Stimulated activated CD4-positive, alpha-beta T cell treated with anti-CD3 and anti-CD28 coated beads, Interleukin-1b, Interleukin-23, amount 100 ng/mL, for 48 hours (primary cell): ENCODE data around the gene SH3BGR.
"Not testable (repeated sequence)": the region's sequence is repeated elsewhere in the genome, so short reads cannot be mapped to it uniquely, and the experiment has no call there.

Experiments used
- DNase-seq: peaks from one replicate; pipeline ENCODE4 v3.0.0-alpha.2; 2020

The SH3BGR gene

DNA sequence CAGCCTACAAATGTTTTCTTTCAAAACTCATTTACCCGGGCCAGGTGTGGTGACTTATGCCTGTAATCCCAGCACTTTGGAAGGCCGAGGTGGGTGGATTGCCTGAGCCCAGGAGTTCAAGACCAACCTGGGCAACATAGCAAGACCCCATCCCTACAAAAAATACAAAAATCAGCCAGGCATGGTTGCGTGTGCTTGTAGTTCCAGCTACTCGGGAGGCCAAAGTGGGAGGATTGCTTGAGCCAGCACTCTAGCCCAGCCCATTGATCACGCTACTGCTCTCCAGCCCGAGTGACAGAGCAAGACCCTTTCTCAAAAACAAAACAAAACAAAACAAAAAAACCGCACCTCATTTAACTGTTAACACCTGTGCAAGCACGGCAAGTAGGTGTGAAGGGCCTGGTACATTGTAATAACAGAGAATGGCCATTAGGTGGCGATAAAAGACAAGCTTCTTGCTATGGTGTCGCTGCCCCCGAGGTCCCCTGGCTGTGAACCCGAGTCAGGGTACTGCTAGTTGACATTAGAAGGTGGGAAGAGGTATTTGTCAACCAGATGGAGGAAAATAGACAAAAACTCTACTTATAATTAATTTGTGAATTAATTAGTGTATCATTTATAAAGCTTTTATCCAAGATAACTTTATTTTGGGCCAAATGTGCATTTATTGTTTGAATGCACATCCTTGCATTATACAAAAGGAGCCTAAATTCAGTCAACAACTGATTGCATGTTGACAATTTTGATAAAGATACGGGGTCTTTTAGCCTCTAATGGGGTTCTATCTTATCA, 66.5 kb downstream of the SH3BGR start:
- peak; percentile 40 for DNase-seq

DNA sequence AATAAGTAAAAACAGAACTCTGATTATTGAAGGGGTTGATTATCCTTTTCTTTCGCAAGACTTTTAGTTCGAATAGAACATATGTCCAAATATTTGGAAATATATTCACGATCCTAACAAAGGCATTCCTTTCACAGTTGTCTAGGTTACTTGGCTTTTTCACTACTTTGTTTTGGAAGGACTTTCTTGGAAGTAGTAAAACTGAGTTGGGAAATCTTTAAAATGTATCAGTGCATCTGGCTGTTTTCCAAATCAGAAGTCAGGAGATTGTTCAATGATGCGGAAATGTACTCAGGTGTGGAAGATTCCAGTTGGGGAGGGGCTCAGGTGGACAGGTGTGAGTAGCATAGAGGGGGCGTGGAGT, 67.1 kb downstream of the SH3BGR start:
- no peak for DNase-seq

DNA sequence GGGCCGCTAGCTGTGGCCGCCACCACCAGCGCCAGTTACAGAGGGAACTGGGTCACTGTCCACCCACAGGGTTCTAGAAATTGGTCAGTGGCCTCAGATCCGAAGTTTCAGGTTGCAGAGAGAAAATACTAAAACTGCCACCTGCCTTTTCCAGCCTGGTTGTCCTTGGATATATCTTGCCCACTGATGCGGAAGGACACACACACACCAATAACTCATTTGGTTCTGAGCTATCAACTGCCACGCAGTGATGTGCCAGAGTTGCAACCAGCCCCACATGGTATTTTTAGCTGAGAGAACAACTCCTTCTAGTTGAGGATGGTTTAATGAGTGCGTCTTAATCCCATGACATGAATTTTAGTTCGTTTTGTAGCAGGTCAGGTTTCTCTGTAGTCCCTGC, 68.1 kb downstream of the SH3BGR start:
- no peak for DNase-seq

DNA sequence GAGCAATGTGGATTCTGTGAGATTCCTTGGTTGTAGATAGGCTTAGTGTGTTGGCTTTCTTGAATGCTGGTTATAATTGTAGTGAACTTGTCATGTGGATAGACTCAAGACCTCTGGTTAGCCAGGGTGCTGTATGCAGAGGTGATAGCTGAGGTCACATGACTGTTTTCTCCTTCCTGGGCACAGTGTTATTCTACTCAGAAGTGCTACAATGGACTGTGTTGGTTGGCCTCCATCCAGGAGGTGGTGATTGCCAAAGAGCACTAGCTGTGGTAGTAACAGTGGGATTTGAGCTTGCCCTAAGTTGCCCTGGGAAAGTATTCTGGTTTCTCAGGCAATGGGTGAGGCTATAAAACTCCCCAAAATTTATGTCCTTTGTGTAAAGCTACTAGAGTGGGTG, 71.6 kb downstream of the SH3BGR start:
- no peak for DNase-seq

DNA sequence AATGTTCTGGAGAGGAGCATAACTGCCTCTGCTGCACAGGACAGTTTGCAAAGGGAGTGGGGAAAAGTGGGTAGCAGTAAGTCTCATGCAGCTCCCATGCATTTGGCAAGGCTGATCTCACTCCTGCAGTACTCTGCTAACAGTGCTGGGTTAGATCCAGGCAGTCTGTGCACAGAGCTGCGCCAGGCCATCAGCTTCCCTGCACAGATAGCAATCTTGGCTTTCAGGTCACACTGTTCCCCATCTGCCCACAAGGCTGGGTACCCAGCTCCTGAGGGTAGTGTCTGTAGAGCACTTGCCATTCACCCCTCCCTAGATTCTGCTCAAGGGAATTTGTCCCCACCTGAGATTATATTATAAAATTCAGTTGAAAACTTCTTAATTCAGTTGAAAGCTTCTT, 72.1 kb downstream of the SH3BGR start:
- no peak for DNase-seq

DNA sequence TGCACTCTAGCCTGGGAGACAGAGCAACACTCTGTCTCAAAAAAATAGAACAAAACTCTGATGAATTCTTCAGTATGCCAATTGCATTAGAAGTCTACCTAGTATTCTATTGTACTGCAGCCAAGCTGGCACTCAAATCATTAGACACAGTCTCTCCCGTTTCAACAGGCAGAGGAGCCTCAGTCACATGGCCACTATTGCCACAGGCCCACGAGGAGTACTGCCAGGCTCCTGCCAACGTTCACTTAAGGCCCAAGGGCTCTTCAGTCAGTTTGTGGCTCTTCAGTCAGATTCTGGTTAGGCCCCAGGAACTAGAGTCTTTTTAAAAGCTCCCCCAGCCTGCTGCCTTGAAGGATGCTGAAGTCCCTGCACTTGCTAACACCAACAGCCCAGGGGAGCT, 73.4 kb downstream of the SH3BGR start:
- DNase-seq = no peak

DNA sequence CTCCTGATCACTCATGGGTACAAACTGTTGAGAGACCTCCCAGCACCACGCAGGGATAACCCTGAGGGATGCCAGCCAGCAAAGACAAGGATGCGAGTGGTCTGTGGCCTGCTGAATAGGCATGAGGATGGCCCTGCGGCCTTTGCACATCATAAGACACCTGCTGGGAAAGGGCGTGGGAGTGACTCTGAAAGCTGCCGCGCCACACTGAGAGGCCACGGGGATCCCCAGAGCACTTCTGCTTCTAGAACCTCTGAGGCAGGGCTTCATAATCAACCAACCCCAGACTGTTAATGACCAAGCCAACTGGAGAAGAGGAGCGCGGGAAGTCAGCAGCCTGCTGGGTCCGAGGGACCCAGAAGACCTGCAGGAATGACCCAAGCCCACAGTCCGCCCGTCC, 73.8 kb downstream of the SH3BGR start:
- DNase-seq = no peak

DNA sequence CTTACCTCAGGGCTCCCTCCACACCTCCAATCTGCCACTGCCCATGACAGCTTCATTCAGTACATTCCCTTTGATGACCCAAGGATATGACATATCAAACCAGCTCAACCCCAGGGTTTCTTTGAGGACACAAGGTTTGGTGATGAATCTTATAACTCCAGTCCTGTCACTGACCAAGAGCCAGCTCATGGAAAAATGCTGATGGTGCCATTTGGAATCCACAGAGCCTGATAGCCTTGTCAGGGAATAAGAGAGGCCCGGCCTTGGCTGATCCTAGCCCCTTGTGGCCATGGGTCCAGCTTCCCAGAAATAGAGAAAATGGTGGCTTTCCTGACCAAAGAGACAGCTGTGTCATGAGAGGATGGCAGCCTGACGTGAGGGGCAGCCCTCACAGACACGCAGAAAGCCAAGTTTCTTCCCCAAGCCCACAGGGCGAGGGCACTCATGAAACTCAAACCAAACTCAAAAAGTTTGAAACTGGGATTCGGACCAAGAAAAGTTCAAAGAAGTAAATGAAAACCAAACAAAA, 75.4 kb downstream of the SH3BGR start:
- no peak for DNase-seq

DNA sequence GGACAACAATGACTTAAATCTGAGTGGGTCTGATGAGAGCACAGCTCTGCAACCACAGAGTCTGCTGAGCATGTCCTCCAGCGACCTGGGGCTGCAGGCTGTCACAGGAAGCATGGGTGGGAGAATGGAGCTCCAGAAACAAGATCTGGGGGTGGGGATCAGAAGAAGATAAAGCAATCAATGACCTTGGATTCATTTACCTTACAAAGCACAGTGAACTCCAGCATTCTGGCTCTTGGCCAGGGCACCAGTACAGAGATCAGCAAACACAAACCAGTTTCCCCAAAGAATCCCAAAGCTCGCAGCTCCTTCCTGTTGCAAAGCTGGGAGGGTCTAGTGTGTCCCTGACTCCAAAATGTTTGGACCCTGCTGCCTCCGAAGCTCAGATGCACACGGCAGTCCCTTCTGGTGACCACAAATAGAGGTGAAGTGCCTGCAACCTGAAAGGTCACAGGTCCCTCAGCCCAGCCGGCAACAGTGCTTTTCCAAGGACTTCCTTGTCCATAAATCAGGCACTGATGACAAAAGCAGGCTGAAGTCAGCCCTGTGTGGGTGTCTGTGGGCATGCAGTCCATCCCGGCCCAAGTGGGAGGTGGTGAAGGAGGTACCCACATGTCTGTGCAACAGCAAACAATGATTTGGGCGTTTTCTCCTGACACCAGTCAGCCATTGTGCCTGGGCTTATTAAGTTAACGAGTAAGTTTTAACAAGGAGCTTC, 76.1 kb downstream of the SH3BGR start:
- no peak for DNase-seq

DNA sequence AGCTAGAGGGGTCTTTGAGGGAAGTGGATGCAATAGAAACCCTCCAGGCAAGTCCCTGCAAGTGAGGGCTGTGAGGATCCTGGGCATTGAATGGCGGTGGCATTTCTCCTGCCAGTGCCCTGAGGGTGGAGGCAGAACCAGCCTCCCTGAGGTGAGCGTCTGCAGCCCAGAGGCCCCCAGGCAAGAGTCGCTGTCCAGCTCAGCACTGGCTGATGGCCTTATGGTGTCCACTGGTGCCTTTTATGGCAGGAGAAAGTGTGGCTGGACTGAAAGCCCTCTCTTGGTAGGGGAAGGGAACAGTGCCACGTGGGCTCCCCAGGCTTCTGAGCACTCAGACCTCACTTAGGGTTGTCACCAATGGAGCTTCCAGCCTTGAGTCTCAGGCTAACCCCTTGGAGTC, 77.3 kb downstream of the SH3BGR start:
- no peak for DNase-seq

DNA sequence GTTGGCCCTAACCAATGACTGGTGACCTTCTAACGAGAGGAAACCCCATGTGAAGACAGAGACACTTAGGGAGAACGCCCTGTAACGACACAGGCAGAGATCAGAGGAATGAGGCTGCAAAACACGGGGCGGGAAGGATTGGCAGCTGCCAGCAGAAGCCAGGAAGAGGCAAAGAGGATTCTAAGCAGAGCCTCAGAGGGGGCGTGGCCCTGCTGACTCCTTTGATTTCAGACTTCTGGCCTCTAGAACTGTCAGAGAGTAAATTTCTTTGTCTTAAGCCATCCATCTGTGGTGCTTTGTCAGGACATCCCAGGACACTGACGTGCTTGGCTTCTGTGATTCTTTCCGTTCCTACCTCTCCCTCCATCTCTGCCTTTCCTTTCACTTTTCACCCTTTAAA, 79.3 kb downstream of the SH3BGR start:
- DNase-seq = no peak

DNA sequence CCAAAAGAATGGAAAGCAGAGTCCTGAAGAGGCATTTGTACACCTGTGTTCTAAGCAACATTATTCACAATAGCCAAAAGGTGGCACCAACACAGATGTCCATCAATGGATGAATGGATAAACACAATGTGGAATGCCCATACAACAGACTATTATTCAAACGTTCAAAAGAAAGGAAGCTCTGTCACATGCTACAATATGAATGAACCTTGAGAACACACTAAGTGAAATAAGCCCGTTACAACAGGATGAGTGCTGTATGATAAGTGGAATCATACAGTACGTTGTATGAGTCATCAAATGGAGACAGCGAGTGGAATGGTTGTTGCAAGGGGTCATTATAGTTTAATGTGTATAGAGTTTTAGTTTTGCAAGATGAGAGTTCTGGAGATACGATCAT, 80.1 kb downstream of the SH3BGR start:
- no peak for DNase-seq

DNA sequence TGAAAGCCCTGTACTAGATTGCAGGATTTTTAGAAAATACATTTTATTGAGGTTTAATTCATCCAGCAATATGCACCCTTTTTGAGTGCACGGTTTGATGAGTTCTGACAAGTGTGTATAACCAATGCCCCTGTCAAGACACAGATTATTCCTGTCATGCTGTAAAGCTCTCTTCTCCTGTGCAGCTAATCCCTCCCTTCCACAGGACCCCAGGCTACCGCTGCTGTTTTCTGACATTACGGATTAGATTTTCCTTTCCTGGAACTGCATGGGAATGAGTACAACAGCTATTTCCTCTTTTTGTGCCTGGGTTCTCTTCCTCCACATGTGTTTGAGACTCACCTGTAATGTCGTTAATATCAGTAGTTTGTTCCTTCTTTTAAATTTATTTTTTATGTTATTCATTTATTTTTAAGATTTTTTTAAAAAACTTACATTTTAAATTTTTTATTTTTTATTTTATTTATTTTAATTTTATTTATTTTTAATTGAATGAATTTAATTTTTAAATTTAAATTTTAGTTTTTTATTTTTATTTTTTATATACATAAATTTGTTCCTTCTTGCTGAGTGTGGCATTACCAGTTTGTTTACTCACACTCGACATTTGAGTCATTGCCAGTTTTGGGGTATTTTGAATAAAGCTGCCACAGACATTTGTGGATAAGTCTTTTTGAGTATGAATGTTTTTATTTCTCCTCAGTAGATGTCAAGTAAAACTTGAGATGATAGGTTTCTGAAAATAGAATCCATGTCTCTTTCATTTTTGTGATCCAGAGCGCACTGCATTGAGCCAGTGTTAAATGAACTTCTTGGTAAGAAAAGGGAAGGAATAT, 82.0 kb downstream of the SH3BGR start:
- DNase-seq = no peak

DNA sequence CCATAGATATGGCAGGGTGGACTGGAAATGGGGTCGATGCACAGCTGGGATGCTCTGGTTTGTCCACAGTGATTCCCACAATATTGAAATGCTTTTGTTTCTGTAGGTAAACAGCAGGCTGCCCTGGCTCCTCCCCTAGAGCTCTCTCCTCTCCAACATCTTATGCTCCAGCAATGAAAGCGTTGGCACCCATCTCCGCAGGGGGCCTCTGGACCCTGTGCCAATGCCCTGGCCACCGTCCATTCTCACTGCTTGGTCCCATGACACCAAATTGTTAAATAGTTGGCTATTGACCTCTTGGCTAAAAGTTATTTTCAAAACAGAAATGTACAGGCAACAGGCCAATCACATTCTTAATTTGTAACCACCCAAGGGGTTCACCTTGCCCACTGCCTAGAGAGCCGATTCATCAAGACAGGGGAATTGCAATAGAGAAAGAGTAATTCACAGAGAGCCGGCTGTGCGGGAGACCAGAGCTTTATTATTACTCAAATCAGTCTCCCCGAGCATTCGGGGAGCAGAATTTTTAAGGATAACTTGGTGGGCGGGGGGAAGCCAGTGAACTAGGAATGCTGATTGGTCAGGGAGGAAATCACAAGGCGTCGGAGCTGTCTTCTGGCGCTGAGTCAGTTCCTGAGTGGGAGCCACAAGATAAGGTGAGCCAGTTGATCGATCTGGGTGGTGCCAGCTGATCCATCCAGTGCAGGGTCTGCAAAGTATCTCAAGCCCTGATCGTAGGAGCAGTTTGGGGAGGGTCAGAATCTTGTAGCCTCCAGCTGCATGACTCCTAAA, 84.1 kb downstream of the SH3BGR start:
- no peak for DNase-seq

DNA sequence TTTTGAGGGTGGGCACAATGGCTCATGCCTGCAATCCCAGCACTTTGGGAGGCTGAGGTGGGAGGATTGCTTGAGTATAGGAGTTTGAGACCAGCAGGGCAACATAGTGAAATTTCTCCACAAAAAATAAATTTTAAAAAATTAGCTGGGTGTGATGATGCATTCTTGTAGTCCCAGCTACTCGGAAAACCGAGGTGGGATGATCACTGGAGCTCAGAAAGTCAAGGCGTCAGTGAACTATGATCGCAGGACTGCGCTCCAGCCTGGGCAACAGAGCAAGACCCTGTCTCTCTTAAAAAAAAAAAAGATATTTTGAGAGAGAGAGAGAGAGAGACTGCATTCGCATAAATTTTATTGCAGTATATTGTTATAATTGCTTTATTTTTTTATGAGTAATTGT, 85.1 kb downstream of the SH3BGR start:
- no peak for DNase-seq

DNA sequence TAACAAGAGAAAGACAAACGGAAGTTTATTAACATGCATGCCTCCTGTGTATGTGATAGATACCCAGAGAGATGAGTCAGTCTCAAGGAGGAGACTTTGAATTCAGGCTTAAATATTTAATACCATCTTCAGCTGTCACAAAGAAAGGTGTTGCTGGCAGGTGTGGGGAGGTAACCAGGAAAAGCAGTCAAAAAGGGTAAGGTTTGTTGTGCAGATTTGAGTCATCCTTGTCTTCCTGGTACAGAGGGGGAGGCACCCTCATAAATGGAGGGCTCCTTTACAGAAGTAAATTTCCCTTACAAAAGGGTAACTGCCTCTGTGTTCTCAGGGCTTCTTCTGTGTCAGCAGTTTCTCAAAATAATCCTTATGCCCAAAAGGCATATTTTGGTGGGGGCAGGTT, 85.8 kb downstream of the SH3BGR start:
- DNase-seq = no peak

DNA sequence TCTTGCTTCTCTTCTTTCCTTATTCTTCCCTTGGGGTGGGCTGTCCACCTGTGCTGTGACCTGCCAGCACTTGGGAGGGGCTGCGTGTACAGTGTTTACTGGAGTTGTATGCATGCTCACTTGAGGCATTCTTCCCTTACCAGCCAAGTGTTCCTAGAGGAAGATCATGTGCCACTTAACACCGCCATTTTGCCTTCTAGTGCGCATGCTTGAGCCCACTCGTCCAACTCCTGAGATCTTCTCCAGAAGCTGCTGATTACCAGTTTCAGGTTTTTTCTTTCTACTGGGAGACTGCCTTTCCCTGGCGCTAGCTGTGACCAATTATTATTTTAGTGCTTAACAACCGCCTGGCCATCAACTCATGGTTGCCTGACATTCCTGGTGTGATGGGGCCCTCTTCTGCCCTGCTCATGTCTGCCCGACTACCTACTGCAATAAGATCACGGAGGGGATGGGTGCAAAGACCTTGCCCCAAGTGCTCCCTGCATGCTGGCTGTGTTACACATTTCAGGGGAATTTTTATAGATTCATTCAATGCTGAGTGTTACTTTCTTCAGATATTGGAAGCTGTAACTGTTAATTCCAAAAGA, 86.8 kb downstream of the SH3BGR start:
- DNase-seq = no peak

DNA sequence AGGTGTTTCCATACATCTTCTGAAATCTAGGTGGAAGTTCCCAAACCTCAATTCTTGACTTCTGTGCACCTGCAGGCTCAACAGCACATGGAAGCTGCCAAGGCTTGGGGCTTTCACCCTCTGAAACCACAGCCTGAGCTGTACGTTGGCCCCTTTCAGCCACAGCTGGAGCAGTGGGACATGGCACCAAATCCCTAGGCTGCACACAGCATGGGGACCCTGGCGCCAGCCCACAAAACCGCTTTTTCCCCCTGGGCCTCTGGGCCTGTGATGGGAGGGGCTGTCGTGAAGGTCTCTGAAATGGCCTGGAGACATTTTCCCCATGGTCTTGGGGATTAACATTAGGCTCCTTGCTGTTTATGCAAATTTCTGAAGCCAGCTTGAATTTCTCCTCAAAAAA, 88.6 kb downstream of the SH3BGR start:
- DNase-seq = not testable (repeated sequence)

DNA sequence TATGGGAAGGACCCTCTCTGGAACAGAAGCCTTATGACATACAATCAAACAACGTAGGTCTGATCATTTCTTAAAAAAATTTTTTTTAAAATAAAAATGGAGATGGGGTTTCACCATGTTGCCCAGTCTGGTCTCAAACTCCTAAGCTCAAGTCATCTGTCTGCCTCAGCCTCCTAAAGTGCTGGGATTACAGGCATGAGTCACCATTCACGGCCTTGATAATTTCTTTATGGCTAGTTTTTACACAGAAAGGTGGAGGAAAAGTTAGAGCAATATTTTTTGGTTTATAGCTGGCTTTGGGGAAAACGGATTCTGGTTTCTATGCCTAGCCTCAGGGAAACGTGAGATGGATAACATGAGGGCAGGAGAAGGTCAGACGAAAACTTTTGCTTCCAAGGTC, 91.0 kb downstream of the SH3BGR start:
- no peak for DNase-seq

DNA sequence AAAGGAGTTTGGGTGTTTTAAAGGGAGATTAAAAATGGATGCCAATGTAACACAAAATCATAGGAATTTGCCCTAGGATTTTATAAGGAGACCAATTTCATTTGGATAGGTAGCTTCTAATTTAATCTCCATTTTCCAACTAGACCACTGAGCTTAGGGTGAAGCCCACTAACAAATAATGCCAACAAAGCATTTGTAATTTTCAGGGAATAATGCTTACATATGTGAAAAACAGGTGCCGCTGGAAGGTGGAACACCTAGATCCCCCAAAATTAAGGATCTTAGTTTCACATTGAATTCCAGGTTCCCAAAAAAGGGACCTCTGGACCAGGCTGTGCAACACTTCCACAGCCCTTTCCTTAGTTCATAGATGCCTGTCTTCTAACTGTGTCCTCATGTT, 94.8 kb downstream of the SH3BGR start:
- no peak for DNase-seq

DNA sequence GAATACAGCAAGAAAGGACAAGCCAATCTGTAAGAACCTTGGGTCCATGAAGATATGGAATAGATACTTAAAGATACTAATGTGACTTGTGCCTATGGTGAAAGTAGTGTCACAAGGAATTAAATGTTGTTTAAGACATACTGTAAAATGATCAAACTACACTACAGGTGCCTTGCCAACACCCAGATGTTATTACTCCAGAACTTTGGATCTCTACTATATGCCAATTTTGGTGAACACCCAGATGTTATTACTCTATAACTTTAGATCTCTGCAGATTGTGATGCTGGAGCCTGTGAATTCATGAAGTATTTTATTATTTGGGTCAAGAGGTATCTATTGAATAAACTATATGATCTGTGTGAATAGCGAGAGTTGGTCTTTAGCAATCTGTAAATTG, 101.1 kb downstream of the SH3BGR start:
- no peak for DNase-seq

DNA sequence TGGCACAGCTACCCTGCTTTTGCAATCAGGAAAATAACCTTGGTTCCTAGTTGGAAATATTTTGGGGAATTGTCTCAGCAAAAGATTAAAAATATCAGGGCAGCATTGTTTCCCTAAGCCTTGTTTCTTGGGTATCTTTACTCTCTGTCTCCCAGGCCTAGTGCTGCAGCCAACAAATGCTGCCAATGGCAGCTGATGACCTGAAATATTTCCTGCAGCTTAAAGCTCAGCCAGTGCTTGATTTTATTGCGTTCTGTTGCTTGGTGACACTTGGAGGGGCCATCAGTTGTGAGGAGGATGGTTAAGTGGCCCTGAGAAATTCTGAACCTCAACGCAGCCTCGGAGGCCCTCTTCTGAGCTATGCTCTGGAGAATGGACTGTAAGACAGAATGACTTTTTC, 101.6 kb downstream of the SH3BGR start:
- no peak for DNase-seq
